ENCODE results near the gene NT5E.

Gene NT5E

DNA sequence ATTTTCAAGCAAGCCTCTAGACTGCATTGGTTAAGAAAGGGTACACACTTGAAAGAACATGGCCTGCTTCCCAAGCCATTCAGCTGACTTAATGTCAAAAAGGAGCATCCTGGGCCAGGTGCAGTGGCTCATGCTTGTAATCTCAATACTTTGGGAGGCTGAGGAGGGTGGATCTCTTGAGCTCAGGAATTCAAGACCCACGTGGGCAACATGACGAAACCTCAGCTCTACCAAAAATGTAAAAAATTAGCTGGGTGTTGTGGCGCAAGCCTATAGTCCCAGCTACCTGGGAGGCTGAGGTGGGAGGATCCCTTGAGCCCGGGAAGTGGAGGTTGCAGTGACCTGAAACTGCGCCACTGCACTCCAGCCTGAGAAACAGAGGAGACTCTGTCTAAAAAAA, 26.9 kb upstream of the NT5E start:
- DNase-seq = no peak

DNA sequence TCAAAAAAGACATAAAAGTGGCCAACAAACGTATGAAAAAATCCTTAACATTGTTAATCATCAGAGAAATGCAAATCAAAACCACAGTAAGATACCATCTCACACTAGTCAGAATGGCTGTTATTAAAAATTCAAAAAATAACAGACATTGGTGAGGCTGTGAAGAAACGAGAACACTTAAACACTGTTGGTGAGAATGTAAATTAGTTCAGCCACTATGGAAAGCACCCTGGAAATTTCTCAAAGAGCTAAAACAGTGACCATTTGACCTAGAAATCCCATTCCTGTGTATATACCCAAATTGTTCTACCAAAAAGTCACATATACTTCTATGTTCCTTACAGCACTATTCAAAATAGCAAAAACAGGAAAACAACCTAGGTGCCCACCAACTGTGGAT, 24.9 kb upstream of the NT5E start:
- DNase-seq = no peak

DNA sequence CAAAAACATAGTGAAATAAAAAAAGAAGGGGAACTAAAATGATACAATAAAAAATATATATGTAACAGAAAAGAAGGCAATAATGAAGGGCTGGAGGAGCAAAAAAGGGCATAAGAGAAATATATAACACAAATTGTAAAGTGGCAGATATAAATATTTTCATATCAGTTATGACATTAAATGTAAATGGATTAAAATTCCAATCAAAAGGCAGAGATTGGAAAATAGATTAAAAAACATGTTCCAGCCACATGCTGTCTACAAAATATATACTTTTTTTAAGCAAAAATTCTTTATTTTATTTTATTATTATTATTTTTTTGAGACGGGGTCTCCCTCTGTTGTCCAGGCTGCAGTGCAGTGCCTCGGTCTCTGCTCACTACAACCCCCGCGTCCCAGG, 23.9 kb upstream of the NT5E start:
- no peak for DNase-seq

DNA sequence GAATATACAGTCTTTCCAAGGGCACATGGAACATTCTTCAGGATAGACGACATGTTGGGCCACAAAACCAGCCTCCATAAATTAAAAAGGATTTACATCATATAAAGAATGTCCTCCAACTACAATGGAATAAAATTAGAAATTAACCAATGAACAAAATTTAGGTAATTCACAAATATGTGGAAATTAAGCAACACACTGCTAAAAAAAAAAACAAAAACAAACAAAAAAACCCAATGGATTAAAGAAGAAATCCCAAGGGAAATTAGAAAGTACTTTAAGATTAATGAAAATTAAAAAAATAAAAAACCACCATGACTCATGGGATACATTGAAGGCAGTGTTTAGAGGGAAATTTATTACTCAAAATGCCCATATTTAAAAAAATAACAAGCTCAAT, 21.4 kb upstream of the NT5E start:
- DNase-seq = no peak

DNA sequence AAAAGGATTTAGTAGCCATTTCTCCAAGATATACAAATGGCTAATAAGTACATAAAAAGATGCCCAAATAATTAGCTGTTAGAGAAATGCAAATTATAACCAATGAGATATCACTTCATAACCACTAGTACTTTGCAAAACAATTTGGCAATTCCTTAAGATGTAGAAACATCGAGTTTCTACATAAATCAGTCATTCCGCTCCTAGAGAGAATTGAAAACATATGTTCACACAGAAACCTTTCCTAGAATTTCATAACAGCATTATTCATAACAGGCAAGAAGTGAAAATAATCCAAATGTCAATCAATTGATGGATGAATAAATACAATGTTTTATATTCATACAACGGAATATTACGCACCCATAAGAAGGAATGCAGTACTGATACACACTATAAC, 20.5 kb upstream of the NT5E start:
- DNase-seq = no peak

DNA sequence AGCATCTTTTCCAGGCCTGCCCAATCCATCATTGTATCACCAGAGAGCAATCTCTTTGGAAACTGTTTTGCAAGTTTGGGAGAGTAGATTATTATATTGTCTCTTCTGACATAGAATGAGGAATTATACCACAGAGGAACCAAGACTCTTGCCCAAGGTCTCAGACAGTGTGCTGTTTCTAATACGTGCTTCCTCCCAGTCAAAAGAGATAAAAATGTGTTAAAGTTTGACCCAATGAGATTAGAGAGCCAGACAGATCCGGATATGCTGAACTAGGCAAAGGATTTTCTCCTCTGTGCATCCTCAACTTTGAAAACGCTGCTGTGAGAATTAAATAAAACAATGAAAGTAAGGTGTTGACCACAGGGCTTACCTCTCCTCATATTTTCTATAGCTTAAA, 18.6 kb upstream of the NT5E start:
- no peak for DNase-seq

DNA sequence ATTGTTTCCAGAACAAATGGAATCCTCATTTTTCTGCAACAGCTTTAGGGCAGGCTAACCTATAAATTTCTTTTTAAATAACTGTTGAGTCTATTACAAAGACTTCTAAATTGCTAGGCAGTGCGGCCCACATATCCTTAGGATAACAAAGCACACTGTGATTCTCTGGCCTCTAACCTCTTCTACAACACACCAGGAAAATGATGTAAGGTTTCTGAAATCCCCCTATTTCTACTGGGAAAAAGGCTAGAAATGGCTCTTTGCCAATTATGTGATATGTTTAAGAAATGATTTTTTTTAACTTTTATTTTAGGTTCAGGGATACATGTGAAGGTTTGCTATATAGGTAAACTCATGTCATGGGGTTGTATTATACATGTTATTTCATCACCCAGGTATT, 17.3 kb upstream of the NT5E start:
- no peak for DNase-seq

DNA sequence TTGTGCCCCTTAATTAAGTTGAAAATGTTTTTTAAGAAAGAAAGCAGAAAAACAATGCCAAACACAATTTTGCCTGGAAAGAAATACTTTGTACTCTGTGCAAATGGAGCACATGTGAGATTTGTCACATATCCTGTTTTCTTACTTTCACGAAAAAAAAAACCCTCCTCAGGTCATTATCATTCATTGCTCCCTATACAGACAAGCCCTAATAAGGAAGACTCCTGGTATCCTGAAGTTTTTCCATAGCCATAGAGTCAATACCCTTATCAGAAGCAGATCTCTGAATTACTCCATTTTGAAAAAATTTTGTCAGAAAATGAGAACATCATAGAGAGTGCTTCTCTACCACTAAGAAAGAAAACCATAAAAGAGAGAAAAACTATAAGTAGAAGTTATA, 14.0 kb upstream of the NT5E start:
- DNase-seq = no peak

DNA sequence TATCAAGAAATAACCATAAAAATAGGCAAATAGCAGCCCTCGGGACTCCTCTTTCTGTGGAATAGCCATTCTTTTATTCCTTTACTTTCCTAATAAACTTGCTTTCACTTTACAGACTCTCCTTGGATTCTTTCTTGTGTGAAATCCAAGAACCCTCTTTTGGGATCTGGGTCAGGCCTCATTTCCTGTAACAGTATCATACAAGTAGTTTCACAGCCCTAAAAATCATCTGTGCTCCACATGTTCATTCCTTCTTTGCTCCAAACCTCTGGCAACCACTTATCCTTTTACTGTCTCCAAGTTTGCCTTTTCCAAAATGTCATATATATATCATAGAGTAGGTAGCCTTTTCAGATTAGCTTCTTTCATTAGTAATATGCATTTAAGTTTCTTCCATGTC, 13.5 kb upstream of the NT5E start:
- DNase-seq = no peak

DNA sequence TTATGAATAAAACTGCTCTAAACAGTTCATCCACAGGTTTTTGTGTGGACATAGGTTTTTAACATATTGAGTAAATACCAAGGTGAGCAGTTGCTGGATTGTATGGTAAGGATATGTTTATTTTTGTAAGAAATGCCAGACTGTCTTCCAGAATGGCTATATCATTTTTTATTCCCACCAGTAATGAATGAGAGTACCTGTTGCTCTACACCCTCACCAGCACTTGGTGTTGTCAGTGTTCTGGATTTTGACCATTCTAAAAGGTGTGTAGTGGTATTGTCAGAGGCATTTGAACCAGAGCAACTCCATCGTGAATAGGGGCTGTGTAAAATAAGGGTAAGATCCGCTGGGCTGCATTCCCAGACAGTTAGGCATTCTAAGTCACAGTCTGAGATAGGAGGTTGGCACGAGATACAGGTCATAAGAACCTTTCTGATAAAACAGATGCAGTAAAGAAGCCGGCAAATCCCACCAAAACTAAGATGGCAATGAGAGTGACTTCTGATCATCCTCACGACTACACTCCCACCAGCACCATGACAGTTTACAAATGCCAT, 12.9 kb upstream of the NT5E start:
- no peak for DNase-seq

DNA sequence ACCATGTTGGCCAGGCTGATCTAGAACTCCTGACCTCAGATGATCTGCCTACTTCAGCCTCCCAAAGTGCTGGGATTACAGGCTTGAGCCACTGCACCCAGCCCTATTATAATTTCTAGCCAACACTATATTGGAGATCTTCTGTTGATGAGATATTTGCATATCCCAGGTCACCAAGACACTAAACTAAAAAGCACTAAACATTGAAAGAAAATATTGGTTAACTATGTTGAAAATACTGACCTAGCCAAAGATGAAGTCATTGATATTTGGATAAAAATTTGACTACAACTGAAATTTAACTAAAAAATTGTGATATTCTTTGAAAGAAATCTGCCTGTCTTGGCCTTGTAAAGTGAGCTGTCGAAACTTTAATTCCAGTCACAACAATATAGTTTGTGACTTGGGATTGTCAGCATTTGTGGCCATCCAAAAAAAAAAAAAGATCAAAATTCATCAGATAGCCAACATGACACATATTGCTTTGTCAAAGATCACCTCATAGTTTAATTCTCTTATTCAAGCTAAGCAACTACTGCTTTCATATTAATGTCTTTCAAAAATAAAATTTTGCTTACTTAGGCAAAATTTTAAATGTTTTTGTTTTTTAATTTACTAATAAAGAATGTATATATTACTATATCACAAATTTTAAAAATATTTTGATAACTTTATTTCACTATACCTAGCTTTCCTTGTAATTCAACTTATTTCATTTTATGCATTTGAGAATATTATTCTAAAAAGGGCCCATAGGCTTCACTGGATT, 6.3 kb upstream of the NT5E start:
- no peak for DNase-seq

DNA sequence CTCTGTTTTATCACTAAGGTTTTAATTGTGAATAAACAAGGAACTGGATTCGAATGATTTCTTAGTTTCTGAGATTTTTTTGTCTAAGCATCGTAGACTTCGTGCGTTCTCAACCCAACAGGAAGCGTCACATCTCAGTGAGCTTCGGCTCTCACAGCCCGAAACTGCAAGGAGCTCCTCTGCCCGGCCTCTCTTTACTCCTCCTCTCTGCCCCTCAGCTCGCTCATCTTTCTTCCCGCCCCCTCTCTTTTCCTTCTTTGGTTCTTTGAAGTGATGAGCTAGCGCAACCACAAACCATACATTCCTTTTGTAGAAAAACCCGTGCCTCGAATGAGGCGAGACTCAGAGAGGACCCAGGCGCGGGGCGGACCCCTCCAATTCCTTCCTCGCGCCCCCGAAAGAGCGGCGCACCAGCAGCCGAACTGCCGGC, 480 bp upstream of the NT5E start:
- DNase-seq = peak; percentile 33

DNA sequence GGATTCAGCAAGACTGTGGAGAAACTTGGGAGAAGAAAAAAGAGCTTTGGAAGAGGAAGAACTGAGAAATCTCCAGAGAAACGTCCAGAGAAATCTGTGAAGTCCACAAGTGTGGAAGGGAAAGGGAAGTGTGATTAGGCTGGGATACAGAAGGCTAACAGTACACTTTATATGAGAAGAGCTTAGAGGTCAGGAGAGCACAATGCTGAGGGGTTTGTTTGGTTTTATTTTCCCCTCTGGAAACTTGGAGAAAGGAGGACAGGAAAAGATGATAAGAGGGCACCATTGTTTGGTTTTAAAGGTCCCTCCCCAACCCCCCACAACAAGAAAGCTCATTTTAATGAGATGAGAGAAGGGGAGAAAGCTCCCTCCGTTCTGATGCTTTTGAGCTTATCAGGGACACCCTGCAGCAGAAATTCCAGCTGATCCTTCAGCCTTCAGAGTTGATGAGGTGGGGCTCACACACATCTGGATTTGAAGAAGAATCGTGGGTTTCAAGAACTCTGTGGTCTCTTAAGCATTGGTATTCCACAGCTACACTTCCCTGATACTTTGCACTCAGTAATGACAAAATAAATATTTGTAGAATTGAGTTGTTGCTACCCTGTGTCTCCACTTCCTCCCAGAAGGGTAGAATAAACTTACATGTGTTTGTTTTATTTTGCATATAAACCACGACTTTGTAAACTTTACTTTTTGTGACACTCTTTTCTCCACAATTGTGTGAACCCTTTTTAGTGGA, 1.9 kb downstream of the NT5E start:
- DNase-seq = no peak

DNA sequence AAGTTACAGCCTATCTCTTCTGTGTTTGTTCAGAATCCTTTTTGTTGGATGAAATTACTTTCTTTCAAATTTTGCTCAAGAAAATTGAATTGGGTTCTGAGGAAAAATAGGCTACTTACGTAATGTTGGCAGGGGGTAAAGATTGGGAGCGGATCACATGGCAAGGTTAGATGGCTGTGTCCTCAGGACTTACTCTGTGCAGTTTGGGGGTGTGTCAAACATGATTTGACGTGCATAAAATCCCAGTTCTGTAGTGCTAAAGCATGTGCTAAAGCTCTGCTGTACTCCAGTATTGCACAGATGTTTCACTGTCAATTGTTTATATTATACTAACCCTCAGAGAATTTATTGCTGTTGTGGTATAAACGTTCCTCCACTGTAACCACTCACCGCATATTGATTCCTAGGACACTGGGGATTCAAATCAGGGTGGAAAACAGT, 2.6 kb downstream of the NT5E start:
- no peak for DNase-seq

DNA sequence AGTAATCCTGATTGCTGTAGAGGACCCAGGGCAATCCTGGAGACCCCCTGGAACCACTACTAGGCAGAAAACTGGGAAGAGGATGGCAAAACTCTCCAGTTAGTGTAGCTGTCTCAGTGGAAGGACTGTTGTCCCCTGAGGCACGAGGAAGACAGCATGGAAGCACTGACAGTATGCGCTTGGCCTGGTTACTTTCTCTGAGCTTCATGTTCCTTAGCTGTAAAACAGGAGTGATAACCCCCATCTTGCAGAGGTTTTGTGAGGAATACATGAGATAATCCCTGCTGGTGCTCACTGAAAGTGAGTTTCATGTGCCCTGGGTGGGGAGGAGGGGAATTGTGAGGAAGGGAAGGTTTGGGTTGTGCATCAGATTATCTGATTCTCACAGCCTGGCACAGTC, 3.2 kb downstream of the NT5E start:
- DNase-seq = no peak

DNA sequence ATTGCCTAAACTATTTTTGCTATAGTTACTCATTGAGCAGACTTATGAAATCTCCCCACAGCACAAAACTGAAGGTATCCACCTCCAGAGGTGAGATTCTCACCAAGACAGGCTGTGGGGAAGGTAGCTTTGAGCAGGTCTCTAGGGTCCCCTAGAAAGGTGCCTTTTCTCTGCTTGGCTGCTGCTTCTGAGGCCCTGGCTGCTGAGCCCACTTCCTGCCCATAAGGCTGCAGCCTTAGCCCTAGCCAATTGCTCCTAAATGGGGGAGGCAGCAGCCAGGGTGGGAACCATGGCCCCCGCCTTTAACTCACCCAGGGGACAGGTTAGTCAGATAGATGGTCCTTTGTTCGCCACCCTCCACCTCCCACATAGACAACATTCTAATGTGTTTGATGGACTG, 3.6 kb downstream of the NT5E start:
- no peak for DNase-seq

DNA sequence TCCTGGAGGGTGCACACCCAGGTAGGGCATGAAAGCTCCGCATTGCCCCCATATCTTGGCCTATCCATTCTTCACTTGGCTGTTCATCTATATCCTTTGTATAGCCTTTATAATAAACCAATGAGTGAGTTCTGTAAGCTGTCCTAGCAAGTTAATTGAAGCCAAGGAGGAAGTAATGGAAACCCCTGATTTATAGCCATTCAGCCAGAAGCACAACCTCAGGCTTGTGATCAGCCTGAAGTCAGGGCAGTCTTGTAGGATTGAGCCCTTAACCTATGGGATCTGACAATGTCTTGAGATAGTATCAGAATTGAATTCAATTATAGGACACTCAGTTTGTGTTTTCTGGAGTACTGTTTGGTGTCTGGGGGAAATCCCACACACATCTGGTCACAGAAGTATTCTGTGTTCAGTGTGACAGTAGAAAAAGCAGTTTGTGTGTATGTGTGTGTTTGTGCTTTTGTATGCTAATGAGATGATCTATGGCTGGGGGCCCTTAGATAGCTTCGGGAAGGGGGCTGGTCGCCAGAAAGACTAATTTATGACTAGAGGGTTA, 5.7 kb downstream of the NT5E start:
- DNase-seq = no peak

DNA sequence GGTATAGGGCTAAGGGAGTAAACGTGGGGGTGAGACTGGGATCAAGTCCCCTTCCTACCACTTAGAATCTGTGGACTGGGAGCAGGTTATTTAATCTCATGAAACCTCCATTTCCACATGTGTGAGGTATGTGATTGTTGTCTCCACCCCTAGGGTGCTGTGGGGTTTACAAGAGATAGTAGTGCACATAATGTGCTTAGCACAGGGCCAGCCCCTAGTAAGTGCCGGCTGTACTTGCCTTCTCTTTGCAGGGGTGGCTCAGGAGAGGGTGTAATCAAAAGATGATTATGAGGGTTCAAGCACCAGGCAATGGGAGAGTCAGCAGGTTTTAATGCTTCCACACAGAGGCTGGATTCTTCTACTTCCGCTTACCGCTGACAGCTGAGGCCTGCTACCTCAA, 6.9 kb downstream of the NT5E start:
- no peak for DNase-seq

DNA sequence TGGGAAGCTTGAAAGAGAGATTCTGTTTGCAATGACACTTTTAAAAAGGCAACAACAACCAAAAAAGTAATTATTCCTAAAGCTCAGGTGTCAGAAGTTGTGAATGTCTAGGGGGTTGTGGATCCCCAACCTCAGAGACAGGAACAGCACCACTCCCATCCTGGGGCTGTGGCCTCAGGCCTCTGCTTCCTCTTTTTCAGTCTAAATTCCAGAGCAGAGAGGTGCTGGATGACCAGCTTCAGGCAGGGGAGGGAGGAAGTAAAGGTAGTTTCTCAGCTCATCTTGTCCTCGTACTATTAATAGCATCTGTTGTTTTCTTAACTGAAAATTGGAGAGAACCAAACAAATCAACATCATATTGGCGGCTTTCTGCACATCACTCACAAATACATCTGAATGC, 8.3 kb downstream of the NT5E start:
- DNase-seq = no peak

DNA sequence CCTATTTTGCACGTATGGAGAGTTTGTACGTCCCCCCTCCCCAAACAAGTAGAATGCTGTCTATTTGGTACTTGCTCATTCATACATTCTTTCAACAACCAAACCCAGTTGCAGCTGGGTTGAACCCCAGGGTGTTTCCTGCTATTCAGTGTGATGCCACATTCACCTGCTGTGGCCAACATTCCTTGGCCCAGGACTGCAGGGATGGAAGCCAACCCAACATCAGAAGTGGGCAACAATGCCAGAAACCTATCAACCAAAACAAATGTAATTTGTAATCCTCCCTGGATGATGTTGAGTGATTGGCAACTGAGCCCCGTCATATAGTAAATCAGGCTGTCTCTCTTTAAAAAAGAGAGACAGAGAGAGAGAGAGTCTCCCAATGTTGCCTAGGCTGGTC, 8.9 kb downstream of the NT5E start:
- no peak for DNase-seq

DNA sequence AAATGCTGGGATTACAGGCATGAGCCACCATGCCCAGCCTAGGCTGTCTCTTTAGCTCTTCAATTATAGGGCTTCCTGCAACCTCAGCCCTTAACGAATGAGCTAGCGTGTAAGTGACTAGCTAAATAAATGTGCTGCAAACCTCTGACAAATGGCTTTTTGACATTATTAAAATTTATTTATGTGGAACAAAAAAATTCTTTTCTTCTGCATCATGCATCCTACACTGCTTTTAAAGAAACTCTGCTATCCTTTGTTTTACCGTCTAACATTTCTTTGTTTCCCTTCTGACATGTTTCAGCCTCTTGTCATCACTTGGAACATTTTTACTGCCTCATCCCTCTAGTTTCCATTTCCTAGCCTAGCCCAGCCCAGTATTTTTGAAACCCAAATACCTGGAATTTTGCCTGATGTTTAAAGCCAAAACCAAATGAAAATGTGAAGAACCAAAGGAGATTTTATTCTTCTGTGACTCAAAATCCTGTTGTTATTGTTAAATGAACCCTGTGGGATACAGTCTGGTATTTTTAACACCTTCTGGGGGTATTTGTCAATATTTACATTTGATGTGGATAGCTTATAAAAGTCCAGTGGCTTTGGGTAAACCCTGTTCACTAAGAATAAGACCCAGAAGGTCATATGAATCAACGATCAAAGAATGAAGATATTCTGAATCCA, 9.5 kb downstream of the NT5E start:
- no peak for DNase-seq

DNA sequence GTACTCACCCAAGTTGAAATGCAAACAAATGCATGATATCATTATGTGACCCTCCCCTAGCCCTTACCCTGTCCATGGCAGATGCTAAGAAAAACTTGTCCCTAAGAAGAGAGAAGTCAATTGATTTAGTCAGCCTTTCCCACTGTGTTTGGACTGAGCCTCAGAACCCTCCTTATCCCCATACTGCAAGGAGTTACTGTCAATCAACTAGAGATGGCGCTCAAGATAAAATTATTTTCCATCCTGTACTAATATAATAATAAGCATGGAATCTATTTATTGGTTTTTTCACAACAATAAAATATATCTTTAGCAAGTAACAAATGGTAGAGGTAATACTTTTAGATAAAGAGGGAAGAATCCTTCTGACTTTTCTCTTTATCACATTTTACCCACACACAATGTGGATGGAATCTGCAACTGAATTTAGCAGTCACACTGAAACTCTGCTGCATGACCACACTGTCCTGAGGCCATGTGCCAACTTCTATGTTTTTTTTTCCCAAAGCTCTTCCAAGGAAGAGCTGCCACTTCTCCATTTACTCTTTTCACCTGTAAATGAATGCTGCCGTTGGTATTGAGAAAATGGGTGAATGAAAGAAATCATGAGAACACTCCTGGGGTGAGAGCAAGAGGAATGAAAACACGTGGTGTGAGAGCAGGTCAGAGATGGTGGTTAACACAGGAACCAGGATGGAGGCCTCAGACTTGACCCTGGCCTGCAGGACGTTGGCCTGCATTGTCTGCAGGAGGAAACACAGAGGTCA, 10.5 kb downstream of the NT5E start:
- DNase-seq = no peak

Measured in activated CD4-positive, alpha-beta T cell treated with anti-CD3 and anti-CD28 coated beads, Interleukin-2, amount 50 U/mL, for 16 hours (primary cell).